ENCODE results near the gene COG5.

Gene COG5

GRCh38 chr7:107394276-107394675 is 169.4 kb downstream of the COG5 start:
- no peak for DNase-seq (ENCODE audit: low spot score)

- DNase-seq (ENCODE audit: low spot score) = no peak
Observed at GRCh38 chr7:107392830-107393229, 170.9 kb downstream of the COG5 start.

GRCh38 chr7:107390916-107391315 is 172.8 kb downstream of the COG5 start:
- DNase-seq (ENCODE audit: low spot score) = no peak

- no peak for DNase-seq (ENCODE audit: low spot score)
Observed at GRCh38 chr7:107388604-107389003, 175.1 kb downstream of the COG5 start.

GRCh38 chr7:107387573-107388219 is 176.0 kb downstream of the COG5 start:
- no peak for DNase-seq (ENCODE audit: low spot score)

GRCh38 chr7:107387128-107387527 is 176.6 kb downstream of the COG5 start:
- no peak for DNase-seq (ENCODE audit: low spot score)

GRCh38 chr7:107386548-107387102 is 177.1 kb downstream of the COG5 start:
- no peak for DNase-seq (ENCODE audit: low spot score)

- no peak for DNase-seq (ENCODE audit: low spot score)
Observed at GRCh38 chr7:107384025-107384424, 179.7 kb downstream of the COG5 start.

GRCh38 chr7:107383203-107383602 is 180.5 kb downstream of the COG5 start:
- no peak for DNase-seq (ENCODE audit: low spot score)

- no peak for DNase-seq (ENCODE audit: low spot score)
Observed at GRCh38 chr7:107381453-107381852, 182.3 kb downstream of the COG5 start.

- DNase-seq (ENCODE audit: low spot score) = no peak
Observed at GRCh38 chr7:107373354-107373753, 190.4 kb downstream of the COG5 start.

GRCh38 chr7:107372298-107372697 is 191.4 kb downstream of the COG5 start:
- no peak for DNase-seq (ENCODE audit: low spot score)

GRCh38 chr7:107370816-107371215 is 192.9 kb downstream of the COG5 start:
- no peak for DNase-seq (ENCODE audit: low spot score)

- DNase-seq (ENCODE audit: low spot score) = no peak
Observed at GRCh38 chr7:107364787-107365186, 198.9 kb downstream of the COG5 start.

GRCh38 chr7:107359520-107360316 is 204.0 kb downstream of the COG5 start:
- DNase-seq (ENCODE audit: low spot score) = no peak

- DNase-seq (ENCODE audit: low spot score) = no peak
Observed at GRCh38 chr7:107355616-107356015, 208.1 kb downstream of the COG5 start.

GRCh38 chr7:107354640-107355039 is 209.1 kb downstream of the COG5 start:
- no peak for DNase-seq (ENCODE audit: low spot score)

- DNase-seq (ENCODE audit: low spot score) = no peak
Observed at GRCh38 chr7:107353701-107354100, 210.0 kb downstream of the COG5 start.

- DNase-seq (ENCODE audit: low spot score) = no peak
Observed at GRCh38 chr7:107345898-107346297, 217.8 kb downstream of the COG5 start.

- no peak for DNase-seq (ENCODE audit: low spot score)
Observed at GRCh38 chr7:107344799-107345198, 218.9 kb downstream of the COG5 start.

GRCh38 chr7:107344286-107344685 is 219.4 kb downstream of the COG5 start:
- DNase-seq (ENCODE audit: low spot score) = no peak

GRCh38 chr7:107338080-107338479 is 225.6 kb downstream of the COG5 start:
- DNase-seq (ENCODE audit: low spot score) = no peak

Data from CD4-positive, alpha-beta T cell treated with Interleukin-6 at 100 ng/mL for 8 hours (primary cell).